Hepatocyte (in vitro differentiated cells): ENCODE data around the gene TRIM7. TPM values are rescaled to one million over a fixed set of nuclear protein-coding genes. Genes with fewer than 3 reads are reported as not detected.
"Not testable (repeated sequence)": the region's sequence is repeated elsewhere in the genome, so short reads cannot be mapped to it uniquely, and the experiment has no call there.

Source experiments
- DNase-seq: peaks from one replicate; pipeline ENCODE4 v3.0.0-alpha.2; 2016; ENCODE audit warnings: low spot score
- H2AFZ ChIP-seq: fragments of 200-600 bp; sonication (generic); 2 replicates; pipeline ENCODE4 v1.6.0; 2016; ENCODE audit warnings: antibody characterized with exemption, mild to moderate bottlenecking
- H3K27ac ChIP-seq: fragments of 200-600 bp; sonication (generic); 2 replicates; pipeline ENCODE4 v1.5.1; 2016; ENCODE audit warnings: mild to moderate bottlenecking
- H3K27me3 ChIP-seq: fragments of 200-600 bp; sonication (generic); 2 replicates; pipeline ENCODE4 v1.6.1; 2016
- H3K36me3 ChIP-seq: fragments of 200-600 bp; sonication (generic); replicated peaks from 2 replicates; pipeline ENCODE4 v1.5.1; 2016; ENCODE audit warnings: low read depth; ENCODE audit not compliant: insufficient read depth
- H3K4me1 ChIP-seq: fragments of 200-600 bp; sonication (generic); 2 replicates; pipeline ENCODE4 v1.5.1; 2016; ENCODE audit warnings: mild to moderate bottlenecking, moderate library complexity; ENCODE audit not compliant: insufficient read depth
- H3K4me2 ChIP-seq: fragments of 200-600 bp; sonication (generic); 2 replicates; pipeline ENCODE4 v1.6.0; 2016
- H3K4me3 ChIP-seq: fragments of 200-600 bp; sonication (generic); 2 replicates; pipeline ENCODE4 v1.5.1; 2016; ENCODE audit warnings: mild to moderate bottlenecking
- H3K79me2 ChIP-seq: fragments of 200-600 bp; sonication (generic); 2 replicates; pipeline ENCODE4 v1.6.0; 2017; ENCODE audit warnings: mild to moderate bottlenecking
- H3K9me2 ChIP-seq: fragments of 200-600 bp; sonication (generic); replicated peaks from 2 replicates; pipeline ENCODE4 v1.6.0; 2017; ENCODE audit warnings: mild to moderate bottlenecking; ENCODE audit not compliant: insufficient read depth
- H3K9me3 ChIP-seq: fragments of 200-600 bp; sonication (generic); 2 replicates; pipeline ENCODE4 v1.5.1; 2016; ENCODE audit warnings: low read depth, mild to moderate bottlenecking
- H4K20me1 ChIP-seq: fragments of 200-600 bp; sonication (generic); 2 replicates; pipeline ENCODE4 v1.6.0; 2016; ENCODE audit warnings: mild to moderate bottlenecking; ENCODE audit not compliant: insufficient read depth, poor library complexity, severe bottlenecking
- EZH2 ChIP-seq: fragments of 200-600 bp; sonication (generic); IDR thresholded peaks from 2 replicates; pipeline ENCODE4 v1.6.1; 2016; ENCODE audit warnings: antibody characterized with exemption, mild to moderate bottlenecking, borderline replicate concordance
- EZH2phosphoT487 ChIP-seq: fragments of 200-600 bp; sonication (generic); IDR thresholded peaks from one replicate; pipeline ENCODE4 v1.6.1; 2018; ENCODE audit warnings: antibody characterized with exemption, mild to moderate bottlenecking, low read depth, moderate library complexity; ENCODE audit not compliant: unreplicated experiment, severe bottlenecking
- WGBS: methylation state at CpG from one replicate; pipeline ENCODE4 v1.1.6; 2016; ENCODE audit warnings: low lambda C conversion rate; ENCODE audit errors: missing lambda C conversion rate; 5-methylcytosine and 5-hydroxymethylcytosine counted together
- polyA plus RNA-seq: library from polyadenylated mRNA; unstranded; fragments of >200 nt; fragmentation: Nextera tagmentation; extraction: Ambion mirVana; gene quantifications from 2 replicates; pipeline ENCODE4 v1.2.1, GENCODE V29; 2016
- total RNA-seq: library from RNA; depleted of rRNA; stranded (reverse); fragments of >200 nt; gene quantifications from 2 replicates; pipeline ENCODE4 v1.2.3, GENCODE V29; 2014
- TF ChIP-seq, protein P1 (sequence below): fragments of 200-600 bp; sonication (generic); IDR thresholded peaks from 2 replicates; pipeline ENCODE4 v1.5.1; 2016; ENCODE audit warnings: antibody characterized with exemption, mild to moderate bottlenecking; ENCODE audit not compliant: poor library complexity

TRIM7 gene
- total and polyA plus RNA-seq, 2 experiments from 2014 or later = 0.35 TPM; not detected in 1

DNA sequence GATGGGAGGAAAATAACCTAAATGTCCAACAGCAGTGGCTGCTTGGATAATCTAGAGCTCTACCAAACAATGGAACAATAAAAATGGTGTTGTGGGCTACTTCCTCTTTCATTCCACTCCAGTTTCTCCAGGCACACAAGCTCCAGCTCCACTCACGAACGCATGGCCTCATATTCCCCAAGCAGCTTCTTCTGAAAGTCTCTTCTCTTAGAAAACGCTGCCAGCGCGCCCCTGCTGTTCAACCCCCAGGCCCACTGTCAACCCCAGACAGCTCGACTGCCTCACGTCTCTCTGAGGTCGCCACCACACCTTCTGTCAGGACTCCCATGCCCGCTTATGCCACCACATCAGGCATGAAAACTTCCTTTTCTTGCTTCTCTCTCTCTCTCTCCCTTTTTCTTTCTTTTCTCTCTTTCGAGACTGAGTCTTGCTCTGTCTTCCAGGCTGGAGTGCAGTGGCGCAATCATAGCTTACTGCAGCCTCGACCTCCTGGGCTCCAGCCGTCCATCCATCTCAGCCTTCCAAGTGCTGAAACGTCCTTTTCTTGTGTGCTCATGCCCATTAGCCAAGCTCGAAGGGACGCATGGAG, 41.4 kb downstream of the TRIM7 start:
- H3K27me3 ChIP-seq = peaks cover 28% of the 10 kb centered on the region
- WGBS = 29% methylated on average over 16 of the region's 16 CpGs

DNA sequence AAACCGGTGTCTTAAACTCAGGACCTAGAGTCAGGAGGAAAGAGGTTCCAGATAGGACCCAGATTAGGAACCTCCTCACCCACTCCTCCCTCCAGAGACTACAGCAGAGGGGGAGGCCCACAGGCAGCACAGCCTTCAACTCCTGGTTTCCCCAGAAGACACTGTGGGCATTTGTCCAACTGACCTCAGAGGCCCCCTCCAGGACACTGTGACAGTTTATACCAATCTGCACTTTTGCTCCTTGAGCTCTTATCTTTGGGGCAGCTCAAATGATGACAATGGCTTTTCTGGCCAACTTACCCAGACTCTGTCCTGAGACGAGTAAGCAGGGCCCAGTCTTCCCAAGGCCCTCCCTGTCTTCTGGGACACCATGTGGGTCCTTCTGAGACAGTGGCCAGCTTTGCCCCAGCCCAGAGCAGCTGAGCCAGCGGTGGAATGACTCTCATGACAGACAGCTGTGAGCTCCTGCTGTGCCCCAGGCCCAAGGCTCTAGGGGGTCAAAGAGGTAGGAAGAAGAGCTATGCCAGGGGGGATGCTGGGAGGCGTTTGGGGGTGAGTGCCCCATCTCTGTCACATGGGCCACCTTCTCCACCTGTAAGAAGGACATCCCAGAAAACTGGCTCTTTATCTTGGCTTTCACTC, 43.3 kb downstream of the TRIM7 start:
- H3K27me3 ChIP-seq = peaks cover 18% of the 10 kb centered on the region
- no peak overlapping the region for H2AFZ ChIP-seq
- H3K27ac ChIP-seq = peak overlapping the region; percentile 40
- no peaks in the 10 kb centered on the region for H3K4me1 ChIP-seq
- no peak for DNase-seq
- no peaks in the 10 kb centered on the region for H4K20me1 ChIP-seq
- no peaks in the 10 kb centered on the region for H3K9me3 ChIP-seq
- TF ChIP-seq, protein P1, sequence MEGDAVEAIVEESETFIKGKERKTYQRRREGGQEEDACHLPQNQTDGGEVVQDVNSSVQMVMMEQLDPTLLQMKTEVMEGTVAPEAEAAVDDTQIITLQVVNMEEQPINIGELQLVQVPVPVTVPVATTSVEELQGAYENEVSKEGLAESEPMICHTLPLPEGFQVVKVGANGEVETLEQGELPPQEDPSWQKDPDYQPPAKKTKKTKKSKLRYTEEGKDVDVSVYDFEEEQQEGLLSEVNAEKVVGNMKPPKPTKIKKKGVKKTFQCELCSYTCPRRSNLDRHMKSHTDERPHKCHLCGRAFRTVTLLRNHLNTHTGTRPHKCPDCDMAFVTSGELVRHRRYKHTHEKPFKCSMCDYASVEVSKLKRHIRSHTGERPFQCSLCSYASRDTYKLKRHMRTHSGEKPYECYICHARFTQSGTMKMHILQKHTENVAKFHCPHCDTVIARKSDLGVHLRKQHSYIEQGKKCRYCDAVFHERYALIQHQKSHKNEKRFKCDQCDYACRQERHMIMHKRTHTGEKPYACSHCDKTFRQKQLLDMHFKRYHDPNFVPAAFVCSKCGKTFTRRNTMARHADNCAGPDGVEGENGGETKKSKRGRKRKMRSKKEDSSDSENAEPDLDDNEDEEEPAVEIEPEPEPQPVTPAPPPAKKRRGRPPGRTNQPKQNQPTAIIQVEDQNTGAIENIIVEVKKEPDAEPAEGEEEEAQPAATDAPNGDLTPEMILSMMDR = no peak
- no peak for TF ChIP-seq EZH2
- TF ChIP-seq EZH2phosphoT487 = no peak
- no peaks in the 10 kb centered on the region for H3K9me2 ChIP-seq
- peak overlapping the region; percentile 65 for H3K4me2 ChIP-seq
- 79% methylated on average over 4 of the region's 4 CpGs for WGBS
- no peaks in the 10 kb centered on the region for H3K36me3 ChIP-seq
- H3K4me3 ChIP-seq = no peak overlapping the region
- H3K79me2 ChIP-seq = no peaks in the 10 kb centered on the region

More for the DNA sequence above, 41.4 kb downstream of the TRIM7 start:
- H3K4me3 ChIP-seq = no peak overlapping the region
- H3K9me2 ChIP-seq = no peaks in the 10 kb centered on the region
- no peak for DNase-seq
- H4K20me1 ChIP-seq = no peaks in the 10 kb centered on the region
- no peak overlapping the region for H3K27ac ChIP-seq
- TF ChIP-seq EZH2 (no peak), EZH2phosphoT487 (no peak)
- TF ChIP-seq, protein P1 = no peak
- peaks cover 1% of the 10 kb centered on the region for H3K4me1 ChIP-seq
- H3K9me3 ChIP-seq = no peaks in the 10 kb centered on the region
- no peak overlapping the region for H3K4me2 ChIP-seq
- H3K36me3 ChIP-seq = no peaks in the 10 kb centered on the region
- H3K79me2 ChIP-seq = no peaks in the 10 kb centered on the region
- no peak overlapping the region for H2AFZ ChIP-seq

- H3K4me2 ChIP-seq = peak overlapping the region; percentile 65
- not testable (repeated sequence) for H3K4me3 ChIP-seq, H3K9me2 ChIP-seq, H3K79me2 ChIP-seq, H3K36me3 ChIP-seq, H3K4me1 ChIP-seq, H2AFZ ChIP-seq, H4K20me1 ChIP-seq, H3K9me3 ChIP-seq
- H3K27ac ChIP-seq = peak overlapping the region; percentile 40
- peak; percentile 32 for DNase-seq
- 71% methylated on average over 5 of the region's 48 CpGs for WGBS
- H3K27me3 ChIP-seq = peaks cover 19% of the 10 kb centered on the region
These were observed 44.1 kb downstream of the TRIM7 start for GRCh38 chr5:181160755-181161533.
